GM12873 (cell line): Measurements from ENCODE around the gene RAP1GAP.

Experiments
- TF ChIP-seq, protein P1 (sequence below): IDR thresholded peaks from 2 replicates; pipeline ENCODE4 v1.5.1; 2012; ENCODE audit warnings: low read depth, mild to moderate bottlenecking, moderate library complexity, low read length, control low read depth; ENCODE audit not compliant: insufficient read depth; ENCODE audit errors: missing control alignments

Gene RAP1GAP

DNA sequence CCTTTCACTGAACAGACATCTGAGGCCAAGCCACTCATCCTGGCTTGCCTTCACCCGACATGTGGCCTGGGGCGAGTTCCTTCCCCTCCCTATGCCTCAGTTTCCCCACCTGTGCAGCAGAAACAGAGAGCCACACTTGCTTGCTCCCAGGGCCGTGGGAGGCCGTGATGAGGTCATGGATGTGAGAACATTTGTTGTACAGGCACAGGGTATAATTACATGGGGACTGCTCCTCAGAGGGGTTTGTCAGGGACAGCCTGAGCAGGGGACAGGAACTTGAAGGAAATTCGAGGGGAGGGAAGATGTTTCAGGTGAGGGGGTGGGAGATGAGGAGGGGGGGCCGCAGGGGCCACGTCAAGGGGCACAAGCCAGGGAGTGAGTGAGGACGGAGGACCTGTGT, 103.9 kb downstream of the RAP1GAP start:
- TF ChIP-seq, protein P1, sequence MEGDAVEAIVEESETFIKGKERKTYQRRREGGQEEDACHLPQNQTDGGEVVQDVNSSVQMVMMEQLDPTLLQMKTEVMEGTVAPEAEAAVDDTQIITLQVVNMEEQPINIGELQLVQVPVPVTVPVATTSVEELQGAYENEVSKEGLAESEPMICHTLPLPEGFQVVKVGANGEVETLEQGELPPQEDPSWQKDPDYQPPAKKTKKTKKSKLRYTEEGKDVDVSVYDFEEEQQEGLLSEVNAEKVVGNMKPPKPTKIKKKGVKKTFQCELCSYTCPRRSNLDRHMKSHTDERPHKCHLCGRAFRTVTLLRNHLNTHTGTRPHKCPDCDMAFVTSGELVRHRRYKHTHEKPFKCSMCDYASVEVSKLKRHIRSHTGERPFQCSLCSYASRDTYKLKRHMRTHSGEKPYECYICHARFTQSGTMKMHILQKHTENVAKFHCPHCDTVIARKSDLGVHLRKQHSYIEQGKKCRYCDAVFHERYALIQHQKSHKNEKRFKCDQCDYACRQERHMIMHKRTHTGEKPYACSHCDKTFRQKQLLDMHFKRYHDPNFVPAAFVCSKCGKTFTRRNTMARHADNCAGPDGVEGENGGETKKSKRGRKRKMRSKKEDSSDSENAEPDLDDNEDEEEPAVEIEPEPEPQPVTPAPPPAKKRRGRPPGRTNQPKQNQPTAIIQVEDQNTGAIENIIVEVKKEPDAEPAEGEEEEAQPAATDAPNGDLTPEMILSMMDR, result no peak

DNA sequence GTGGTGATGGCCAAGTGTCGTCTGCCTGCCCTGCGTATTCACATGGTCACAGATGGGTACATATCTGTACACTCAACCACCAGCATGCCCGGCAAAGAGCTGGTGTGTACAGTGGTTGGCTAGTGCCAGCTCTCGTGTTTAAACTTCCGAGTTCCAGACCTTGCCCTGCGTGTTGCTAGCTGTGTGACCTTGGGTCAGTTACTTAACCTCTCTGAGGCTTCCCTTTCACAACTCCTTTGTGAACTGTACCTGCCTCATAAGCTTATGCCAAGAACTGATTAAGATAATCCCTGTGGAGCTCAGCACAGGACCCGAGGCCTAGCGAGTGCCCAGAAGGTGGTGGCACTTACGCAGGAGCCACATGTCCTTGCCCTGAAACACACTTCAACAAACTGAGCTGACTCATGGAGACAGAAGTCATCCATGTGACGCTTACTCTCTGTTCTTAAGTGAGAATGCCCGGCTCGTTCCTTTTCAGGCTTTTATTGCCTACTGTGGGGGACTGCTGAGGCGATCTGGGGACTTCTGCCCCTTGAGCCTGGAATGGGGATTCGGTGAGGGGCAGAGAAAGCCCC, 104.5 kb downstream of the RAP1GAP start:
- TF ChIP-seq, protein P1, result no peak

DNA sequence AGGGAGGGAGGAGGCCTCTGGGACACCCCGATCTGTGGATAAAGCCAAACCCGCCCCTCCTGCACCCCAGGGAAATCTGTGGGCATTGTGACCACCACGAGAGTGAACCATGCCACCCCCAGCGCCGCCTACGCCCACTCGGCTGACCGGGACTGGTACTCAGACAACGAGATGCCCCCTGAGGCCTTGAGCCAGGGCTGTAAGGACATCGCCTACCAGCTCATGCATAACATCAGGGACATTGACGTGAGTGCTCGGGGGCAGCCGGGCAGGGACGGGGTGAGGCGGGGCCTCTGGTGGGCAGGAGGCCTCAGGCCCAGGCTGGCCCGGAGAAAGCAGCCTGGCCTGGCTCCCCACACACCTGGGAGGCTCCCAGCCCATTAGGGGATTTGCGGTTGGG, 105.2 kb downstream of the RAP1GAP start:
- TF ChIP-seq, protein P1, result no peak

DNA sequence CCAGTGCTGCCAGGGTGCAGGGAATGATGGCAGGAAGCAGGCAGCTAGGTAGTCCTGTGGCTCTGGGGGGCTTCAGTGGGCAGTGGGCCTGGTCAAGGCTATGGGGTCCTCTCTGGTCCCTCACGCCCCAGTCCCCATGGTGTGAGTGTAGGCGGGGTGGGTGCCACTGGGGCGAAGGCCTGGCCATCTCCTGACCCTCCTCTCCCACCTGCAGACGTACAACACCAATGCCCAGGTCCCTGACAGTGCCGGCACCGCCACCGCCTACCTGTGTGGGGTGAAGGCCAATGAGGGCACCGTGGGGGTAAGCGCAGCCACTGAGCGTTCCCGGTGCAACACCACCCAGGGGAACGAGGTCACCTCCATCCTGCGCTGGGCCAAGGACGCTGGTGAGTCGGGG, 106.3 kb downstream of the RAP1GAP start:
- TF ChIP-seq, protein P1, result no peak

DNA sequence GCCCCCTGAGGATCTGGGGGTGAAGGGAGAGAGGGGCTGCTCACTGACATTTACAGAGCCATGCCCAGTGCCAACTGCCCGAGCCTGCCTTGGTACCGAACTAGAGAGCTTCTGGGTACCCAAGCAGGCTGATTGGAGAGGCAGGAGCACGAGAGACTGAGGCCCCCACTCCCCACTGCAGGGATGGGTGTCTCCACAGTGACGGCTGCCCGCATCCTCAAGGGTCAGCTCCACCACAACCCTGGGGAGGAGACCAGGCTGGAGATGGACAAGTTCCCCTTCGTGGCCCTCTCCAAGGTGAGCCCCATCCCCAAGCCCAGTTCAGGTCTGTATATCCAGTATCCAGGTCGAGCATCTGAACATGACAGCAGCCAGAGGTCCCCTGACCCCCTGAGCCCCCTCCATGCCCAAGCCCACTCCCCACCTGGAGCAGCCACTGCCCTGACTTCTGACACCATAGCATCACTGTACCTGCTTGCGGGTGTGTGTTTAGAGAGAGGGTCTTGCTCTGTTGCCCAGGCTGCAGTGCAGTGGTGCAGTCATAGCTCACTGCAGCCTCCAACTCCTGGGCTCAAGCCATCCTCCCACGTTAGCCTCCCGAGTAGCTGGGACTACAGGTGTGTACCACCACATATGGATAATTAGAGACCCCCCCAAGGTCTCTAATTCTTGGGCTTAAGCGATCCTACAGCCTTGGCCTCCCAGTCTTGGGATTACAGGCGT, 108.1 kb downstream of the RAP1GAP start:
- TF ChIP-seq, protein P1, result no peak

DNA sequence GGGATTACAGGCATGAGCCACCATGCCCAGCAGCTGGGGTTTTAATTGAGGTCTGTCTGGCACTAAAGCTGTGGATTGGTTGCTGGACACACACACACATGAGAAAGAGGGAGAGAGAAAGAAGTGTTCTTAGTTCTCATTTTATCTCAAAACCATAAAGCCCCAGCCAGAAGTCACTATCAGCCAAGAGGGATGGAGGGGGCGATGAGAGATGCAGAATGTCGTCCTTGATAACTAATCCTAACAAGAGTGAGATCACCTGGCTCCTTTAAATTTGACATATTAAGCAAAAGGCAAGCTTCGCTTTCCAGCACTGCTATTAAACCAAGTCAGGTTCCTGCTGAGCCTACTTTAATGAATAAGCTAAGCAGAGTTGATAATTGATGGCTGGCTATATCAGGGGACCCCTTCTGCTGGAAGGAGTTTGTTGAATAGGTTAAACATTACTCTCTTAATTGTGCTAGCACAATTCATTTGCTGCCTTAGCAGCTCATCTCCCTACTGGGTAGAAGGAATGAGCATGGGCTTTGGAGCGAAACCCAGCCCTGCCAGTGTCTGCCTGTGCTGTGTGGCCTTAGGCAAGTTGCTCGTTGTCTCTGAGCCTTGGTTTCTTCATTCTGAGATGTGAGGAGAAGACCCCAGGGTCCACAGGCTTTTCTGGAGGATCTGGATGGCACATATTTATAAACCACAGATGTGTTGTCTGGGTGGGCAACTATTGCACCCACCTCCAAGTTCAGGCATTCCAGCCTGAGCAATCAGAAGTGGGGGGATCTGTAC, 109.2 kb downstream of the RAP1GAP start:
- TF ChIP-seq, protein P1, result no peak
